MV-4-11 (cell line): ENCODE measurements around the gene HAUS5.

ENCODE experiments used
- DNase-seq: peaks from one replicate; lab custom pipeline; 2025; lab: John Stamatoyannopoulos, UW

Gene HAUS5

DNA sequence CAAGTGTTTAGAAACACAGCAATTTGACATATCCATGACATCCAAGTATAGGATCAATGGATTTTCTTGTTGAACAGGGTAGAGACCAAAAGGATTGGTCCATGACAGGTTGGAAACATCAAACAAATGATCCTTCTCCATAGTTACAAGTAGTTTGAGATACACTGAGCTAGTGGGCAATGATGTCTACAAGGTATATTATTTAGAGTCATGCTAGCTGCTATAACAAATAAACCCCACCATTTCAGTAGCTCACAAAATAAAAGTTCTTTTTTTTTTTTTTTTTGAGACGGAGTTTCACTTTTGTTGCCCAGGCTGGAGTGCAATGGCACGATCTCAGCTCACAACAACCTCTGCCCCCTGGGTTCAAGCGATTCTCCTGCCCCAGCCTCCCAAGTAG, 4.9 kb upstream of the HAUS5 start:
- no peak for DNase-seq

DNA sequence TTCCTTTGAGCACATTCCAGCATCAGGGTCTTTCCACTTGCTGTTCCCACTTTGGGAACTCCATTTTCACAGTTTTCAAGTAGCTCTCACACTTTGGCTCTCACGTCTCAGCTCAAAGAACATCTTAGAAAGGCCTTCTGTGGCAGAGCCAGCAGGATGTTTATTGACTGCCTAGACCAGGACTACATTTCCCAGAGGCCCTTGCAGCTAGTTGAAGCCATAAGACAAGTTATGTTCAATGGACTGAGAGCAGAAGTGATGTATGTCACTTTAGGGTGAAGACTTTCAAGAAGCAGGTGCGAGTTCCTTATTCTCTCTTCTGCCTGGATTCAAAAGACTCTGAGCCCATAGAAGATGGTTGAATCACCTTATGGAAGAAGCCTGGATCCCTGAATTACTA, 4.3 kb upstream of the HAUS5 start:
- DNase-seq = peak; percentile 23

DNA sequence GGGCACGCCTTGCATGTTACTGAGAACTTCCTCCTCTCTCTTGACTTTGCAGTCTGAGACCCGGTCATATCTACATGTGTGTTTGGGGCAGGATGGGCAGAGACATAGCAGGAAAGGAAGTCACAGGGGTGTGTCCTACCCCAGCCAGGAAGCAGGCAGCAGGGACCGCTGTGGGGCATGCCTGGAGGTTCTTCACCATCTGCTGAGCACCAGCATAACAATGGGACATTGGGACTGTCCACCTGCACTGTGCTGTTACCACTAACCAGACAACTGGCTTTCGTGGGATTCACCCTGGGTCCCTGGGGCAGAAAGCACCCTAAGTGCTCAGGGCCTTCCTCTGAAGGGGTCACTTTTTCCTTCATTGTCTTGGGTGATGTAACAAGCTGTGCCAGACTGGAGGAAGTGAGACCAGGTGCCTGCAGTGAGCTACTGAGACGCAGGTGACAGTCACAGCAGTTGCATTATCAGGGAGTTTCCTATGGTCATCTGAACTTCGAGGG, 2.6 kb upstream of the HAUS5 start:
- DNase-seq = peak; percentile 53

DNA sequence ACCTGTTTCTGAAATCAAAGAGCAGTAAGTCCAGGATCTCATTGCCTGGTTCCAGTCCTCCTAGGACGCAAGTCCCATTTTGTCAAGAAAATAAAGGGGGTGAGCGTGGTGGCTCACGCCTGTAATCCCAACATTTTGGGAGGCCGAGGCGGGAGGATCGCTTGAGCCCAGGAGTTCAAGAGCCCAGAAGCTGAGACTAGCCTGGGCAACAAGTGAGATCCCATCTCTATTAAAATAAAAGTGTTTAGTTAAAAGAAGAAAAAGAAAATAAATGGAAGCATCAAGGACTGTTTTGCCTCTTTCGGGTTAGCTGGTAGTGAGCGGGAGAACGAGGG, 344 bp upstream of the HAUS5 start:
- DNase-seq = no peak

DNA sequence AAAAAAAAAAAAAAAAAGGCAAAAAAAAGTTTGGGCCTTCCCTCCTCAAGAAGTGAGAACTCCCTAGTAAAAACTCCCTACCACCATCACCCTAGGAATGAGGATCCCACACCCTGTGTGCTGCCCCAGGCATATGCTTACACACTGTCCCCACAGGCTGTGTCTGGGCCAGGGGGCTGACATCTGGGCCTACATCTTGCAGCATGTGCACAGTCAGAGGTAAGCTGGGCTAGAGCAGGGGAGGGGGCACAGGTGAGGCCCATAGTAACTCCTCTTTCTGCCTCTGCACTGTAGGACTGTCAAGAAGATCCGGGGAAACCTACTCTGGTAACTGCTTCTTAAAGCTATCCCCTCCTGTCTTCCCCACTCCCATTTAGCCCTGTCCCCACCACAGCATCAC, 1.0 kb downstream of the HAUS5 start:
- no peak for DNase-seq

DNA sequence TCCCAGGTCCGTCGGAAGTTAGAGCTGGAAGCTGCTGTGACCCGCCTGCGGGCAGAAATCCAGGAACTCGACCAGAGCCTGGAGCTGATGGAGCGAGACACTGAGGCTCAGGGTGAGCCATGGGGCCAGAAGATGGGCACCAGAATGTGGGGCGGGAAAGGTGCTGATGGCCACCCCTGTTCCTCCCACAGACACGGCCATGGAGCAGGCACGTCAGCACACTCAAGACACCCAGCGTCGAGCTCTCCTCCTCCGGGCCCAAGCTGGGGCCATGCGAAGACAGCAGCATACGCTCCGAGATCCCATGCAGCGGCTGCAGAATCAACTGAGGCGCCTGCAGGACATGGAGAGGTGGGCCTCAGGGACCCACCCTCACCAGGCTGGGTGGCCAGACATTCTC, 2.5 kb downstream of the HAUS5 start:
- no peak for DNase-seq

DNA sequence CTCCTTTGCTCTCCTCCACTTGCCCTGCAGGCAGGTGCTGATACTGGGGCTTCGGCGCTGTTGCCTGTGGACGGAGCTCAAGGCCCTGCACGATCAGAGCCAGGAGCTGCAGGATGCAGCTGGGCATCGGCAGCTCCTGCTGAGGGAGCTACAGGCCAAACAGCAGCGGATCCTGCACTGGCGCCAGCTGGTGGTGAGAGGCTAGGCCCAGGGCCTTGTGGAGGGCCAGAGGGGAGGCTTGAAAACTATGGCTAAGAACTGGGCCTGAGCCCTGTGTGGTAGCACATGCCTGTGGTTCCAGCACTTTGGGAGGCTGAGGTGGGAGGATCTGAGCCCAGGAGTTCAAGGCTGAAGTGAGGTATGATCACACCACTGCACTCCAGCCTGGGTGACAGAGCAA, 6.3 kb downstream of the HAUS5 start:
- no peak for DNase-seq

DNA sequence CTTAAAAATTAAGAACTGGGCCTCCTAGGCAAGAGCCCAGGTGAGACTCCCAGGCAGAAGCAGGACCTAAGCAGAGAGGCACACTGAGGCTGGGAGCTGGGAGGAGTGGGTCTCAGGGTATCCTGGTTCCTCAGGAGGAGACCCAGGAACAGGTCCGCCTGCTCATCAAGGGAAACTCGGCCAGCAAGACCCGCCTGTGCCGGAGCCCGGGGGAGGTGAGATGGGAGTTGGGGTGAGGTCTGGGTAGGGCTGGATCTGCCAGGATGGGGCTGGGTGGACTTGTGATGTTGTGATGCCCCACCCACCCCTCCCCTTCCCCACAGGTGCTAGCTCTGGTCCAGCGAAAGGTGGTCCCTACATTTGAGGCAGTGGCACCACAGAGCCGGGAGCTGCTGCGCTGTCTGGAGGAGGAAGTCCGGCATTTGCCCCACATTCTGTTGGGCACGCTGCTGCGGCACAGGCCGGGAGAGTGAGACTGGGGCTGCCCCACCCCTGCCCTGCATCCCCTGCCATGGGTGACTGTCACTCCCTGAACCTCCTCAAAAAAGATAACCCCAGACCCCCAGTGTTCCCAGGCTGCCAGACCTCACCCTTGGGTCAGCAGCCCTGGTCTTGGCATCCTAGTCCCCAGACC, 6.9 kb downstream of the HAUS5 start:
- no peak for DNase-seq

DNA sequence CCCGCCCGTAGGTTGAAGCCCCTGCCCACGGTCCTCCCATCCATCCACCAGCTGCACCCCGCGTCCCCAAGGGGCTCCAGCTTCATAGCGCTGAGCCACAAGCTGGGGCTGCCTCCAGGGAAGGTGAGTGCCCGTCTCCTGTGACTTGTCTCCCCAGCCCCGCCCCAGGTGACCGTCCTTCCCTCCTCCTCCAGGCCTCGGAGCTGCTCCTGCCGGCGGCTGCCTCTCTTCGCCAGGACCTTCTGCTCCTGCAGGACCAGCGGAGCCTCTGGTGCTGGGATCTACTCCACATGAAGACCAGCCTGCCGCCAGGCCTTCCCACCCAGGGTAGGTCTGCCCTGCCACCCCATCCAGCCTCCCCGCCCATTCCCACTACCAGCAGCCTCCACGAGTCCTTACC, 7.5 kb downstream of the HAUS5 start:
- DNase-seq = no peak

DNA sequence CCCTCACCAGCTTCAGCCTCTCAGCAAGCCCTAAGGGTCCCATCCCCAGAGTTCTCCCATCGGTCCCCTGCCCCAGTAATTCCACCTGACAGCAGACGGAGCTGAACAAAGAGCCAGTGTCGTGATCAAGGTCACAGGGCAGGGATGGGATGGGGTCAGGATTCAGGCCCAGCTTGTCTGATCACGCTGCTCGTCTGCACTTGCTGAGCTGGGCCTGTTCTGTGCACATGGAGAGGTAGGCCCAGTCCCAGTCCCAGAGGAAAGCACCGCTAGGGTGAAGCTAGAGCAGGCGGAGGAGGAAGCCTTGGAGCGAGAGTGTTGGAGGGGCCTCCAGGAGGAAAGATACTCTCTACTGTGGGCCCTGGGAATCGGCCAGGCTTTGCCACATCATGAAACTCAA, 9.2 kb downstream of the HAUS5 start:
- DNase-seq = no peak

DNA sequence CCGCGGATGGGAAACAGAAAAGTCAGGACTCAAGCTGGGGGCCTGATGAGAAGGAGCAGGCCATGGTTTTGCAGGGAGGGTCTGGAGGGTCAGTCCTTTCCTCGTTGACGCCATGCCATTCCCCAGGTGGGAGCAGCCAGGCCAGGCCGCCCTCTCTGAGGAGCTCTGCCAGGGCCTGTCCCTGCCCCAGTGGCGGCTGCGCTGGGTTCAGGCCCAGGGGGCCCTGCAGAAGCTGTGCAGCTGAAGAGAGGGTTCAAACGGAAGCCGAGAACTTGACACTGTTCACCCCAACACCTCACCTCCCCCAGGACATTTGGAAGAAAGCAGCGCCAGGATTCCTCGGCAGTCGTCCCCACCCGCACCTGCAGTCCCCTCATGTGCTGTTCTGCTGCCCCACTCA, 10.2 kb downstream of the HAUS5 start:
- no peak for DNase-seq

DNA sequence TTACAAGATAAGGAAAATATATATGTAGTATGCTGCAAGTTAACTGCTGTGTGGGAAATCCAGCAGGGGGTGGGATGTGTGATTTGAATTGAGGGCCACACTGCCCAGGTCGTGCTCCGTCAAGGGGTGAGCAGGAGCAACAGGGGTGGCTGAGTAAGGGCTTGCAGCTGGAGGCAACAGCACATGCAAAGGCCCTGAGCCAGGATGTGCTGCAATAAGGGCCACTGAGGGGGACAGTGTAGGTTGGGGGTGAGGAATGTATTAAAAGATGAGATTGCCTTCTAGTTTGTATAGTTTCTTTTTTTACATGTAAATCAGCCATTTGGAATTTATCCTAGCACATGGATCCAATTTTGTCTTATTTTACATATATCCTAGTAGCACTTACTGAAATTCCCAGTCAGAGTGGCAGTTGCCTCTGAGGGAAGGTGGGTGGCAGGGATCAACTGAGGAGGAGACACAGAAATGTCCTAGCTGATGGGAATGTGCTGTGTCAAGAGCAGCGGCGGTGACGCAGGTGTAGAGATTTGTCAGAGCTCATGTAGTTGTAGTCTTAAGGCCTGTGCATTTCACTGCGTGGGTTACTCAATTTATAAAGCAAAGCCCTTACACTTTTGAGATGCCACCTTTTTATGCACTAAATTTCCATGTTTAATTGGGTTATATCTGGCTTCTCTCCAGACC, 10.9 kb downstream of the HAUS5 start:
- no peak for DNase-seq

DNA sequence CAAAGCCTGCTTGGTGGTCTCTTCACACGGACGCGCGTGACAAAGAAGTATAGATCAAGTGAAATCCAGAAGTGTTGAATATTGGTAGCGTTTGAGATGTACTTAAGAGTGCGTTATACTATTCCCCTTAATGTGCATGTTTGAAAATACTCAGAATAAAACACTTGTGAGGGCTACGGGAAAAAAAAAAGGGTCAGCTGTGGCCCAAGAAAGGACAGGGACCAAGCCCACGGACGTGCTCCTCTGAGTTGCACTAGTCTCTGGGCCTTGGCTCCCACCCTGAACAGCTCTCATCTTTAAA, 15.7 kb downstream of the HAUS5 start:
- no peak for DNase-seq

DNA sequence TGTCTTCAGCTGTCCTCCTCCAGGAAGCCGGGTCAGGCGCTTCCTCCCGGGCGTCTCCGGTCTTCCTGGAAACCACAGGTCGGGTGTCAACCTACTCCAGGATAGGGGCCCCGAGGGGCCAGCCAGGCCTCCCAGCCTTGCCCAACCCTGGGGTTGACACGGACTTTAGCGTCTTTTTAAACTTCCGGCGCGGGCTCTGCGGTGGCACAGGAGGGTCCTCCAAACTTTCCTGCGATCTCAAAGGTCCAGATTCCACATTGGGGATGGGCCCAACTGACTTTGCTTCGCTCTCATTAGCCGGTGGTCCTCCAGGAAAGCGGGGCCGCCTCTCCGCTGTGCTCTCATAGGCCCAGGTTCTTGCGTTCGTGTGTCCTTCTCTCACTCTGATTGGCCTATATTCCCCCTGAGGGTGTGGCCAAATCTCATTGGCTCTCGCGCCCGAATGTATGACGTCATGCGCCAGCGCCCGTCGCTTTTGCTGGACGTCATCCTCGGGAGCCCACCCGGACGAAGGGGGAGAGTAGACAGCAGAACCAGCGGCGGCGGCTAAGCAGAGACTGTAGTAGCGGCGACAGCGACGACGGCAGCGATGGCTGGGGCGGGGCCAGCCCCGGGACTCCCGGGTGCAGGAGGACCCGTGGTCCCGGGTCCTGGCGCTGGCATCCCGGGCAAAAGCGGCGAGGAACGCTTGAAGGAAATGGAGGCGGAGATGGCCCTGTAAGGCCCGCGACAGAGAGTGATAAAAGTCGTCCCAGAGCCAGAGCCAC, 16.2 kb downstream of the HAUS5 start, which contains the start of gene RBM42:
Gene RBM42, plus strand, starts transcription at position 472 of the 767 bp plus-strand sequence. Its CDS starts 118 bp downstream, at position 590.
- peak; percentile 100 for DNase-seq

DNA sequence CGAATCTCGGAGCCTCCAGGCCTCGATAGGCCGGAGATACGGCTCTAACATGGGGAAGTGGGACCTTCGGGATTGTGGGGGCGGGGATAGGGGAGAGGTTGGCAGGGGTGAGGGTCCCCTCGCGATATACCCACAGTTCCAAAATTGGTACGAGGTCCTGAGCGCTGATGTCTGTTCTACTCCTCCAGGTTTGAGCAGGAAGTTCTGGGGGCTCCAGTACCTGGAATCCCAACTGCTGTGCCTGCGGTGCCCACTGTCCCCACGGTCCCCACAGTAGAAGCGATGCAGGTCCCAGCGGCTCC, 16.7 kb downstream of the HAUS5 start:
- no peak for DNase-seq

DNA sequence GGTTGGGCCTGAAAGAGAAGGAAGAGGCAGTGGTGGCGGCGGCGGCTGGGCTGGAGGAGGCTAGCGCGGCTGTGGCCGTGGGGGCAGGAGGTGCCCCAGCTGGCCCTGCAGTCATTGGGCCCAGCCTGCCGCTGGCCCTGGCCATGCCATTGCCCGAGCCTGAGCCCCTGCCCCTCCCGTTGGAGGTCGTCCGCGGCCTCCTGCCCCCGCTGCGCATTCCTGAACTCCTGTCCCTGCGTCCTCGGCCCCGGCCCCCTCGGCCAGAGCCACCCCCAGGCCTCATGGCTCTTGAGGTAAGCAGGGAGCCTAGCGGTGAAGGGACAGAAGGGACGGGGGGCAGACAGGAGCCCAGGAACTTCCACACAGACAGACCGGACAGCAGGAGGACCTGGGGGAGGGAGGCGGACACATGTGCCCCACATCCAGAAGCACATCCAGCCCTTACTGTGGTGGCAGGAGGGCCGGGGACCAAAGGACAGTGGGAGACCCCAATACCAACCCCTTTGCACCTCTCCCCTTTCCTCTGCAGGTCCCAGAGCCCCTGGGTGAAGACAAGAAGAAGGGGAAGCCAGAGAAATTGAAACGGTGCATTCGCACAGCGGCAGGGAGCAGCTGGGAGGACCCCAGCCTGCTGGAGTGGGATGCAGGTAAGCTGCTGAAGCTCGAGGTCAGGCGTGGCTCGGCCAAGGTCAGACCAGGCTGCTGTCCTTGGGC, 21.3 kb downstream of the HAUS5 start:
- DNase-seq = no peak

DNA sequence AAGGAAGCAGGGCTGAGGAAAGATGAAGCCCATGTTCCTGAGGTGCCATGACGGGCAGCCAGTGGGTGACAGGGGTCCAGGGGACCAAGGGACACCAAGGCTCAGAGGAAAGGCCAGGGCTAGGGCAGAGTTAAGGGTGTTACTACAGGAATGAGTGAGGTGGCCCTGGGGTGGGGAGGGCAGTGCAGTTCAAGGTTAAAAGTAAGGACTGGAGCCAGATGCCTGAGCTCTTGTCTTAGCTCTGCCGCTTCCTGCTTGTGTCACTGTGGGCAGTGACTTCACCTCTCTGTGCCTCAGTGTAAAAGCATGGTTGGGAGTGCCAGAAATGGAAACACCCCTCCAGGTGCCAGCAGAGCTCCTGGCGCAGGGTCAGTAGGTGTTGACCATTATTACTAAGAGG, 24.1 kb downstream of the HAUS5 start:
- no peak for DNase-seq

DNA sequence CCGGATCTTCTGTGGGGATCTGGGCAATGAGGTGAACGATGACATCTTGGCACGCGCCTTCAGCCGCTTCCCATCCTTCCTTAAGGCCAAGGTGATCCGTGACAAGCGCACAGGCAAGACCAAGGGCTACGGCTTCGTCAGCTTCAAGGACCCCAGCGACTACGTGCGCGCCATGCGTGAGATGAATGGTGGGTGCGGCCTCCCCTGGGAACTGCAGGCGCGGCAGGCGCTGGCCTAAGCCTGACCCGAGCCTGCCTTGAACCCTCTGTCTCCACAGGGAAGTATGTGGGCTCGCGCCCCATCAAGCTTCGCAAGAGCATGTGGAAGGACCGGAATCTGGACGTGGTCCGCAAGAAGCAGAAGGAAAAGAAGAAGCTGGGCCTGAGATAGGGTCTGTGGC, 24.6 kb downstream of the HAUS5 start:
- DNase-seq = no peak

DNA sequence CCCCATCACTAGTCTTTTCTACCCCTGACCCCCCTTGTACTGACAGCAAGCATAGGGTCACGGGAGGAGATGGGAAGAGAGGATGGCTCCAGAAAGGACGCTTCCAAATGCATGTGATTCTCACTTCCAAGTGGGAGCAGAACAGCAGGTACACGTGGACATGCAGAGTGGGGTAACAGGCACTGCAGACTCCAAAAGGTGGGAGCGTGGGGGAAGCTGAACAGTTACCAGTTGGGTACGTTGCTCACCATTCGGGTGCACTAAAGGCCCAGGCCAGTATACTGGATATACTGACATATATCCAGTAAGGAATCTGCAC, 26.7 kb downstream of the HAUS5 start:
- no peak for DNase-seq

DNA sequence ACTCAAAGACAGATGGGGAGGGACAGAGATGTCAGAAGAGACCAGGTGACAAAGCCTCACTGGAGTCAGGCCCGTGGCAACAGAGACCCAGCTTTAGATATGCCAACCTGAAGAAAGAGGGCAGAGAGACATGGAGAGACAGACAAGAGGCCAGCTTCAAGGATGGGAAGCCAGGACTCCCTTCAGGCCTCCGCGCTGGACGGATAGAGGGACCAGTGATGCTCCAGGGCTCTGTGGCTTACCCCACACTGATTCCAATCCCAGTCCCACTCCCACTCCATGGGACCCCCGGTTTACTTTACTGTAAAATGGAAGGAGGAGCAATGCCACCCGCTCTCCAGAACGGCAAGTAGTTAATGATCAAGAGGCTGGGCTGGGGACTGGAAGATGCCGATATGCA, 27.3 kb downstream of the HAUS5 start:
- DNase-seq = no peak

DNA sequence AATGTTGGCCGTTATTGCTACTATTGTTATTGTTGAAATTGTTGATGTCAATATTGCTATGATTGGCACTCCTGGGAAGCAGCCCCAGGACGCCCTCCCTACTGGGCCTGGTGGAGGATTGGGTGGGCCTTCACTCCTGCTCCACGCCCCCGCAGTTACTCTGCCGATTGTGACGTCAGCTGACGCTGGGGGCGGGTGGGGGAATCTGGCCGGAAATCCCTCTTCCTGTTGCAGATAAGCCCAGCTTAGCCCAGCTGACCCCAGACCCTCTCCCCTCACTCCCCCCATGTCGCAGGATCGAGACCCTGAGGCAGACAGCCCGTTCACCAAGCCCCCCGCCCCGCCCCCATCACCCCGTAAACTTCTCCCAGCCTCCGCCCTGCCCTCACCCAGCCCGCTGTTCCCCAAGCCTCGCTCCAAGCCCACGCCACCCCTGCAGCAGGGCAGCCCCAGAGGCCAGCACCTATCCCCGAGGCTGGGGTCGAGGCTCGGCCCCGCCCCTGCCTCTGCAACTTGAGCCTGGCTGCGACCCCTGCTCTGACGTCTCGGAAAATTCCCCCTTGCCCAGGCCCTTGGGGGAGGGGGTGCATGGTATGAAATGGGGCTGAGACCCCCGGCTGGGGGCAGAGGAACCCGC, 29.1 kb downstream of the HAUS5 start, which contains the start of gene ETV2:
Gene ETV2, plus strand, starts transcription at position 231 of the 637 bp plus-strand sequence. CDS start 716 bp downstream, outside the sequence.
- DNase-seq = no peak

DNA sequence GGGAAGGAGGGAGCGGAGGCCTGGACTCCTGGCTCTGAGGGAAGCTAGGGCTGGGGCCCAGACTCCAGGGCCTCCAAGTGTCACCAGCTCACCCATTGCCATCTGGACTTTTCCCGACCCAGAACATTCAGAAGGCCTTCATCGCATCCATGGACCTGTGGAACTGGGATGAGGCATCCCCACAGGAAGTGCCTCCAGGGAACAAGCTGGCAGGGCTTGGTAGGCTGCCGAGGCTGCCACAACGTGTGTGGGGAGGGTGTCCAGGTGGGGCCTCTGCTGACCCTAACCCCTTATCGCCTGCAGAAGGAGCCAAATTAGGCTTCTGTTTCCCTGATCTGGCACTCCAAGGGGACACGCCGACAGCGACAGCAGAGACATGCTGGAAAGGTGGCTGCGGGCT, 29.8 kb downstream of the HAUS5 start:
- no peak for DNase-seq
